GM12892 (cell line): Measurements from ENCODE around the gene CREBRF.
"Not testable (repeated sequence)": the region's sequence is repeated elsewhere in the genome, so short reads cannot be mapped to it uniquely, and the experiment has no call there.

Source experiments
- DNase-seq: peaks from one replicate; pipeline ENCODE4 v3.0.0; 2011; ENCODE audit not compliant: insufficient read length
- FAIRE-seq: peaks from 2 replicates; lab custom pipeline; 2011; peaks lifted over from hg19 to GRCh38; lab: Jason Lieb, UNC
- POLR2A ChIP-seq: IDR thresholded peaks from 2 replicates; pipeline ENCODE4 v1.6.1; 2011; ENCODE audit warnings: low read depth, low read length, control low read depth
- POLR2AphosphoS5 ChIP-seq: IDR thresholded peaks from 2 replicates; pipeline ENCODE4 v1.6.1; 2011; ENCODE audit warnings: low read depth, low read length, control low read depth
- TAF1 ChIP-seq: IDR thresholded peaks from 2 replicates; pipeline ENCODE4 v1.6.1; 2011; ENCODE audit warnings: low read depth, mild to moderate bottlenecking, control low read depth, low read length, borderline replicate concordance

Gene CREBRF

GRCh38 chr5:173057062-173057924 lies 1.1 kb downstream of the CREBRF start:
- FAIRE-seq (peak; percentile 97), DNase-seq (peak; percentile 93)
- peak; percentile 77 for TF ChIP-seq POLR2A
- peak; percentile 76 for TF ChIP-seq POLR2AphosphoS5
- no peak for TF ChIP-seq TAF1

- FAIRE-seq: no peak
- no peak for DNase-seq
- TF ChIP-seq TAF1: no peak
- TF ChIP-seq POLR2A: no peak
- TF ChIP-seq POLR2AphosphoS5: no peak
Observed at GRCh38 chr5:173062141-173062540, 6.0 kb downstream of the CREBRF start.

DNA sequence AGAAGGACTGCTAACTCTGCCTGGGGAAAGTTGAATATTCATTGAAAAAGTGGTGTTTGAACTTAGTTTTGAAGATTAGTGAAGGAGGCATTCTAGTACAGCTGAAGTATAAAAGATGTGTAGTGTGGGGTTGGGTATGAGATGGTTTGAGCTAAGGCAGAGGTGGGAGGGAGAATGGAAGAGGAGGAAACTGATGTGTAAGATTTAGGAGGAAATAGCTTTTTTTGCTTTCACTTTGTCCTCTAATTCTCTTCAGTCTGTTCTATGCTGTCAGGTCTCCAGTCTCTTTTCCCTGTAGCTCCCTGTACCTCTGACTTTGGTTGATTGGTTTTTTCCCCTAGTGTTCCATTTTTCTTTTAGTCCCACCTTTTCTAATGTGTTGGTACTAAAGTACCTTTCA lies 9.0 kb downstream of the CREBRF start:
- TF ChIP-seq POLR2A: no peak
- peak; percentile 63 for FAIRE-seq
- no peak for DNase-seq

DNA sequence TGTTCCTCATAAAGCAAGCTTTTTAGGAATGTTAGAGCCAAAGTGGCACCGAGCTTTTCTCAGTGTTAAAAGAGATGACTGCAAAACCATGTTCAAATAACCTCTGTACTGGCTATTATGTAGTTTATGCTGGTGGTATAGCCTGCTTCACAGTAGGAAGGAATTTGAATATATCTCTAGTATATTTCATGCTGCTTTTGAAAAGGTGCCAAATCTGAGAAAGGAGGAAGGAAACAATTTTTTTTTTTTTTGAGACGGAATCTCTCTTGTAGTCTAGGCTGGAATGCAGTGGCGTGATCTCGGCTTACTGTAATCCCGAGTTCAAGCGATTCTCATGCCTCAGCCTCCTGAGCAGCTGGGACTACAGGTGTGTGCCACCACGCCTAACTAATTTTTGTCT lies 13.5 kb downstream of the CREBRF start:
- no peak for TF ChIP-seq POLR2AphosphoS5
- no peak for TF ChIP-seq POLR2A
- TF ChIP-seq TAF1: no peak
- no peak for DNase-seq
- no peak for FAIRE-seq

- FAIRE-seq (no peak), DNase-seq (no peak)
- TF ChIP-seq TAF1: no peak
- TF ChIP-seq POLR2AphosphoS5: no peak
- TF ChIP-seq POLR2A: no peak
Observed at GRCh38 chr5:173075137-173075843, 19.1 kb downstream of the CREBRF start.

- DNase-seq: no peak
- FAIRE-seq: no peak
- no peak for TF ChIP-seq TAF1
- TF ChIP-seq POLR2AphosphoS5: no peak
- no peak for TF ChIP-seq POLR2A
Observed at GRCh38 chr5:173075970-173076369, 19.8 kb downstream of the CREBRF start.

DNA sequence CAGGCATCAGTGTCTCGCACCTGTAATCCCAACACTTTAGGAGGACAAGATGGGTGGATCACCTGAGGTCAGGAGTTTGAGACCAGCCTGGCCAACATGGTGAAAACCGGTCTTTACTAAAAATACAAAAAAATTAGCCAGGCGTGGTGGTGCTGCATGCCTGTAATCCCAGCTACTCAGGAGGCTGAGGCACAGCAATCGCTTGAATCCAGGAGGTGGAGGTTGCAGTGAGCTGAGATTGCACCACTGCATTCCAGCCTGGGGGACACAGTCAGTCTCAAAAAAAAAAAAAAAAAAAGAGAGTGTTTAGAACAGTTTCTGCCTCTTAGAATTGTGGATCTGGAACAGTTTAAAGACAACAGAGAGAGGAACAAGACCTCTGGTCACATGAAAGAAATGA lies 20.3 kb downstream of the CREBRF start:
- FAIRE-seq, DNase-seq: not testable (repeated sequence)

DNA sequence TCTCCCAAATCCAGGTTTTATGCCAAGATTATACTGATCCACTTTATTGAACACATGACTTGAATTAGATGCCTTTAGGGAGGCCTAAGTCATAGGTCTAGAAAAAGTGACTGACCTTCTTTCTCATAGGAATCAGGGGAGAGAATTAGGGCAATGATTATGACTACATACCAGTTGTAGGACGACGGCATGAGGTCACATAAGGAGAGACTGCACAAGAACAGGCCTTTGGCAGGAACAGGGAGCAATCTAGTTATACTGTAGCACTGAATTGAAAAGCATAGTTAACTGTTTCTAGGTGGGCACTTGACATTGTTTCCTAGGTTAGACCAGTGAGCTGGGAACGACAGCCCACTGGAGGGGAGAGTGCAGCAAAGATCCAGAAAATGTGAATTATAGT lies 22.7 kb downstream of the CREBRF start:
- DNase-seq: no peak
- FAIRE-seq: no peak
- TF ChIP-seq POLR2AphosphoS5 (no peak), POLR2A (no peak), TAF1 (no peak)

DNA sequence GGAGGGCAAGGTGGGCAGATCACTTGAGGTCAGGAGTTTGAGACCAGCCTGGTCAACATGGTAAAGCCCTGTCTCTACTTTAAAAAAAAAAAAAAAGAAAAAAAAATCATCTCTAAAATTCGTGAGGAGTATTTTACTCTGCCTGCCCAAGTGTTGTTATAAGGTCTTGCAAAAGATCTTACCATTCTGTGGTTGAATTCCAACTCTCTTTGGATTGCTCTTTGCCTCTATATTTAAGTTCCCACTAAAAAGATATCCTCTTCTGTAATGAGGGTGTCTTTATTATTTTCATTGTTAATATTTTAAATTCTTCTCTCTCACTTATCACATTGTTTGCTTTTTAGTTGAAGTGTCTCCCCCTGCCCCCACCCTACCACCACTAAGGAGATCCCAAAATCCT lies 33.4 kb downstream of the CREBRF start:
- no peak for FAIRE-seq
- DNase-seq: no peak
- TF ChIP-seq TAF1 (no peak), POLR2A (no peak), POLR2AphosphoS5 (no peak)

DNA sequence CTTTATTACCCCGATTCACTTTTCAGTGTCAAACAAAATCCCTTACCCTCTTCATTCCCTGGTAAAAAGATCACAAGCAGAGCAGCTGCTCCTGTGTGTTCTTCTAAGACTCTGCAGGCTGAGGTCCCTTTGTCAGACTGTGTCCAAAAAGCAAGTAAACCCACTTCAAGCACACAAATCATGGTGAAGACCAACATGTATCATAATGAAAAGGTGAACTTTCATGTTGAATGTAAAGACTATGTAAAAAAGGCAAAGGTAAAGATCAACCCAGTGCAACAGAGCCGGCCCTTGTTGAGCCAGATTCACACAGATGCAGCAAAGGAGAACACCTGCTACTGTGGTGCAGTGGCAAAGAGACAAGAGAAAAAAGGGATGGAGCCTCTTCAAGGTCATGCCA lies 34.5 kb downstream of the CREBRF start:
- FAIRE-seq (no peak), DNase-seq (no peak)
- no peak for TF ChIP-seq POLR2A
- TF ChIP-seq TAF1: no peak
- TF ChIP-seq POLR2AphosphoS5: no peak

GRCh38 chr5:173091981-173092380 lies 35.8 kb downstream of the CREBRF start:
- DNase-seq (no peak), FAIRE-seq (no peak)
- no peak for TF ChIP-seq POLR2A
- TF ChIP-seq POLR2AphosphoS5: no peak
- no peak for TF ChIP-seq TAF1

GRCh38 chr5:173093606-173094005 lies 37.5 kb downstream of the CREBRF start:
- FAIRE-seq (no peak), DNase-seq (no peak)
- TF ChIP-seq POLR2AphosphoS5: no peak
- no peak for TF ChIP-seq TAF1
- TF ChIP-seq POLR2A: no peak
